Cerebellar nuclear complex (tissue), 1 donor: Measurements from ENCODE around the gene BNIP3.
"Not testable (repeated sequence)": the region's sequence is repeated elsewhere in the genome, so short reads cannot be mapped to it uniquely, and the experiment has no call there.

Source experiments
- DNase-seq, 2 experiments: peaks; one replicate each; lab custom pipeline; 2025; lab: John Stamatoyannopoulos, UW

The BNIP3 gene

DNA sequence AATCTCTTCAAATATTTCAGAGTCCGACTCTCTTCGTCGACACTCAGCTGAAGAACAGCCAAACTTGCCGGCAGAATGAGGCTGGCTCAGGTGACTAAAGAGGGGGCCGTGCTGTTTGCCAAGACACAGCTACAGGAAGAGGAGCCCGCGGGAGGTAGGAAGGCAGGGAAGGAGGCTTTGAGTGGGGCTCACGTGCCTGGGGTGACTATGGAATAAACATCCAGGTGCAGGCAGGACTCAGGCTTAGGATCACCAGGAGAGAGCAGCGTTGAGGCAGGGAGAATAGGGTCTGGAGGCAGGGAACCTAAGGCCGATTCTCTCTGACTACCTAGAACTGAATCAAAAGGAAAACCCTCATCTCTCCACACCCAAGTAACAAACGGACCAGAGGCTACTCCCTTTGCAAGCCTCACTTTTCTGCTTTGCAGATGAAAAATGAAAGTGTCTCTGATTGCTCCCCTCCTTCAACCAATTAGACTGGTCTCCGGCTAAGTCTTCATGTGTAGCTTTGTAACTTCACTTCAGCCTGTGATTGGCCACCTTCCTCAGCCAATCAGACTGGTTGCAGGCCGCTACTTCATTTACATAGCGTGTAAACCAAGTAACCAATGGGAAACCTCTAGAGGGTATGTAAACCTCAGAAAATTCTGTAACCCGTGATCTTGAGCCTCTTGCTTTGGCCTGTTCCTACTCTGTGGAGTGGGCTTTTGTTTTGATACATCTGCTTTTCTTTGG is 19.7 kb upstream of the BNIP3 start:
- no peak for DNase-seq

DNA sequence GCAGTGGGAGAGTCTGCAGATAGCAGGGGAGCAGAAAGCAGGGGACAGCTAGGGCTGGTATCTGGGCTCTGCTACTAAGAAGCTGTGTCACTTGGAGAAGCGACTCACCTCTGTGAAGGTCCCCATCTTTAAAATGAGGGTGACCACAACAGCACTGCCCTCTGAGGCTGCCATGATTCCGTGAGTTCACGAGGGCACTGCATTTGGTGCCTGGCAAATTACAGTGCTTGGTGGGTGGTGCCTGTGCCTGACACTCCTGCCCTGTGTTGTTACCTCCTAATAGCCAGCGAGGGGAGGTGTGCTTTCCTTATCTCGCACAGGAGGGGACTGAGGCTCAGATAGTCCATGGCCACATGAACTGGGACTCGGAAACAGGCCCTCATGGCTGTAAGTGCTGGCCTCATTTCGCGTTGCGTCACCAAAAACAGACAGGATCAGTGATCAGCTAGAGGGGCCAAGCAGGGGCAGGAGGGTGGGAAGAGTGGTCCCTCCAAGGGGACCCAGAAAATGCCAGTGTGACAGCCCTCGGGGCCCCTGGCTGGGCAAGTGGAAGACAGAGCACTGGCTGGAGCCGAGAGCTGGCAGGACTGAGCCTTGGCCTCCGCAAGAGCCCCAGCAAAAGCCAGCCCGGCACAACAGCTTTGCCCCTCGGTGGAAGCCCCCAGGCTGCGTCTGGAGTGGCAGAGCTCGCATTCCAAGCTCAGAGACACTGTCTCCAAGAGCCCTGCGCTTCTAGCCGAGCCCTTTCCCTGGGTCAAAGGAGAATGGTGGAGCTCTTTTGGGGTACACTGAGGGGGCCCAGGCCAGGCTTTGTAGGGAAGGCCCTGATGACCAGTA is 17.3 kb upstream of the BNIP3 start:
- DNase-seq, result no peak

DNA sequence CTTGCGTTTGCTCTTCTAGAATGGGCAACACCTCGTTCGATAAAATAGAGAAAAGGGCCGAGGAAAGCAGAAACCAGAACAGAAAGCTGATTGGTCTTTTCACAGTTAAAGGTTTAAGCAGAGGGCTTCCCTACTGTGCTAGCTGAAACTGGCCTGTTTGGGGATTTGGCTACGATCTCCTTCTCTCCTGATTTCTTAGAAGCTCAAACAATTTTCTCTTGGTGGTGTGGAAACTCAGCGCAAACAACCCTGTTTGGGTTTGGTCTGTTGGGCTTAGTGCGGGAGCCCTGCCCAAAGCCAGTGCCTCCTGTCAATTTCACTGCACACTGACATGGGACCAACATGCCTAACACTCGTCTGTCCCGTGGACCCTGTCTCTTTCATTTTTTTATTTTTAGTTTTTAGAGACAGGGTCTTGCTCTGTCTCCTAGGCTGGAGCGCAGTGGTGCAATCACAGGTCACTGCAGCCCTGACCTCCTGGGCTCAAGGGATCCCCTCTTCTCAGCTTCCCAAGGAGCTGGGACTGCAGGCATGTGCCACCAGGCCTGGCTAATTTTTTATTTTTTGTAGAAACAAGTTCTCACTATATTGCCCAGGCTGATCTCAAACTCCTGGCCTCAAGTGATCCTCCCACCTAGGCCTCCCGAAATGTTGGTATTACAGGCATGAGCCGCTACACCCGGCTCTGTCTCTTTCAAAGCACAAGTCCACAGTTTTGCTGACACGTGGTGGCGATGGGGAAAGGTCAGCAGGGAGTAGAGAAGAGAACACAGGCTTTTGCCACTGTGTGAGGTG is 16.5 kb upstream of the BNIP3 start:
- DNase-seq, result no peak

DNA sequence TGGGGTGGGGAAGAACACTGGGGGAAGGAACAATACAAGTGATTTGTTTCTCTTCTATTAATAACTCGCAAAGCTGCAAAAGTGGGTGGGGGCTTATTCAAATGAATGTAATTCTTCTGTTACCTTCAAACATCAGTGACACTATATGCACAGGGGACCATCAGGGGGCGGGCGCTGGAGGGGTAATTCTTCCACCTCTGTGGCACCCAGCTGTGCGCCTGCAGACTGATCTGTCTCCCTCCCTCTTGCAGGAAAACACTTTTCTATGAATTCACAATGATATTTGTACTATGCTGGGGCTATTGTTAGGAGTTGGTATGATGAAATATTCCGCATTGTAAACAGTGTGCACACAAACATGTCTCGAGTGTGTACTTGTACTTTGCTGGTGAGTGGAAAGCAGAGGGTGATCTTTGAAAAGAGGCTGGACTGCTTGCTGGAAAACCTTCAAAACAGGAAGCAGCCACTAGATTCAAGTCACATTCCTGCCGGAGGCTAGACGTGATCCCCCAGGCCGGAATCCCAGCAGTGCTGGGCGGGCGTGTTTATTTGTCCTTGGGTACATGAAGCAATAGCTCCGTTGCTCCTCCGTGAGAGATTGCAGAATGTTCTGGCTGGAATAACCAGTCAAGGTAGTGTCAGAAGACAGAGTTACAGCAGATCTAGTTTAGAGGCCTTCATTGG is 15.8 kb upstream of the BNIP3 start:
- no peak for DNase-seq

DNA sequence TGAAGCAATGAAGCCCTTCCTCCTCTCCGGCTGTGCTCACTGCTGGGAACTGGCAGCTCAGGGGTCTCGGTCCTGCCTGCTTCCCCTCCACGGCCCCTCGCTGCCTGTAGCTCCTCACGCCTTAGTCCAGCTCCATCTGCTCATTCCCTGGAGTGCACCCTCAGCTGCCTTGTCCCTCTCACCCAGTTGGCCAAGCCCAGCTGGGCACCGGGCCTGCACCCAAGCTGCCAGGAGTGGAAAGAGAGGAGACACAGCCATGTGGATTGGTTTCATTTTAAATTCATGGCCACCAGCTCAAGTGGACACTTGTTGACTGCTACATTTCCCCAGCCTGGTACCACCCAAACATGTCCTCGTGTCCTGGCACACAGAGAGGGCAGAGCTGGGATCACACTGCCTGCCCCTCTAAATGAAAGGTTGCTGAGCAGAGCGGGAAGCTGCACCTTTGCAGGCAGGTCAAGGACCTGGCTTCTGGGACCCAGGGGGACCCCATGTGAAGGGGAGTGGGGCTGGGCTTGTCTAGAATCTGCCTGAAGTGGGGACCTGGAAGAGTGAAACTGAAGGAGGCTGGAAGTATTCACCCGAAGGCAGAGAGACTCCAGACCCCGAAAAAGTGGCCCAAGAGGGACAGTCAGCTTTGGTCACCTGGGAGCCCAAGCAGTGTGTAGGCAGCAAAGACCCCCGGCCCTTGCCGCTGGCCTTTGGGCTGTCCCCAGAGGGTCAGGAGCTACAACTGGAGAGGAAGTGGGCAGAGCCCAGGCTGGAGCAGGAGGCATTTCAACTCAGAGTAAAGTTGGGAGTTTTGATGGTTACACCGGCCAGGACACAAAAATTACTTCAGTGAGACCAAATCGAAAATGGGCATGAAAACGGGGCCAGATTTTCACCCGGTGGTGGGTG is 15.0 kb upstream of the BNIP3 start:
- DNase-seq, result no peak

DNA sequence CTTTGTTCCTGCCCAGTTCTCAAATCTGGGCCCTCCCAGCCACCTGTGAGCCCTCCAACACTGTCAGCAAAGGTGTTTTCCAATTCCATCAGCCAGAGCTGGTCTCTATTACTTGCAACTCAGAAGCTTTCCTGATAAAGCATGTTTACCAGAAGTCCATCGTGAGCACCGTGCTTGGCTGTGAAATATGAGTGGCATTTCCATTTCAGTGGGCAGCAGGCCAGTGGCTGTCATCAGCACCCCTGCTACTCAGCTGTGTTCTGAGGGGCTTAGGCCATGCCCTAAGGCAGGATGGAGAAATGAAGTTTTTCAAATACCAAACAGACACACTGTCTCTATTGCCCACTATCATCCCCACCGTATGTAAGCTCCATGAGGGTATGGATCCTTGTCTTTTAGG is 12.7 kb upstream of the BNIP3 start:
- no peak for DNase-seq

DNA sequence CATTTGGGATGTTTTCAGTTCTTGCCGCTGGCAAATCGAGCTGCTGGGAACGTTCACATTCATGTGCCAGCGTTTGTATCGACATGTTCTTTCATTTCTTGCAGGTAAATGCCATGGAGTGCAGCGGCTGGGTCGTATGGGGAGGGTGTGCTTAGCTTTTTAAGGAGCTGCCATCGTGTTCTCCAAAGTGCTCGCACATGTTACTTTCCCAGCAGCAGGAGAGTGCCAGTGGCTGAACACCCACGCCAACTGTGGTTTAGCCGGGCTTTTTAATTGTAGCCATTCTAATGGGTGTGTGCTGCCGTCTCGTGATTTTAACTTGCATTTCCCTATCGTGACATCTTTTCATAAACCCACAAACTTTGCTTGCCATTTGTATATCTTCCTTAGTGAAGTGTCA is 11.6 kb upstream of the BNIP3 start:
- no peak for DNase-seq

DNA sequence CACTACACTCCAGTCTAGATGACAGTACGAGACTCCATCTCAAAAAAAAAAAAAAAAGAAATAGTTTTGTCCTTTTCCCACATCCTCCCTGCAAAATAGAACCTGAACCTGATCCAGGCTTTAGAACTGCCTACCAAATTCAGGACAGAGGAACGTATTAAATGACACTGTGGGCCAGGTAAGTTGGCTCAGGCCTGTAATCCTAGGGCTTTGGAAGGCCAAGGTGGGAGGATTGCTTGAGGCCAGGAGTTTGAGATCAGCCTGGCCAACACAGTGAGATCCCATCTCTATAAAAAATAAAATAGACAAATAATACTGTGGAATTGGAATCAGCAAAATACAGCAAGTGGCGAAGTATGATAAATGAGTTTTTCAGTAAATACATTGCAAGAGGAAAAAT is 10.0 kb upstream of the BNIP3 start:
- DNase-seq, result no peak

DNA sequence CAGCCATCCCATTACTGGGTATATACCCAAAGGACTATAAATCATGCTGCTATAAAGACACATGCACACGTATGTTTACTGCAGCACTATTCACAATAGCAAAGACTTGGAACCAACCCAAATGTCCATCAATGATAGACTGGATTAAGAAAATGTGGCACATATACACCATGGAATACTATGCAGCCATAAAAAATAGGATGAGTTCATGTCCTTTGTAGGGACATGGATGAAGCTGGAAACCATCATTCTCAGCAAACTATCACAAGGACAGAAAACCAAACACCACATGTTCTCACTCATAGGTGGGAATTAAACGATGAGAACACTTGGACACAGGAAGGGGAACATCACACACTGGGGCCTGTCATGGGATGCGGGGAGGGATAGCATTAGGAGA is 6.1 kb upstream of the BNIP3 start:
- not testable (repeated sequence) for DNase-seq

DNA sequence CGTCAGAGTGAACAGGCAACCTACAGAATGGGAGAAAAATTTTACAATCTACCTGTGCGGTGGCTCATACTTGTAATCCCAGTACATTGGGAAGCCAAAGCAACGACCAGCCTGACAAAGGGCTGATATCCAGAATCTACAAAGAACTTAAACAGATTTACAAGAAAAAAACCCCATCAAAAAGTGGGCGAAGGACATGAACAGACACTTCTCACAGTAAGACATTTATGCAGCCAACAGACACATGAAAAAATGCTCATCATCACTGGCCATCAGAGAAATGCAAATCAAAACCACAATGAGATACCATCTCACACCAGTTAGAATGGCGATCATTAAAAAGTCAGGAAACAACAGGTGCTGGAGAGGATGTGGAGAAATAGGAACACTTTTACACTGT is 5.6 kb upstream of the BNIP3 start:
- DNase-seq, result not testable (repeated sequence)

DNA sequence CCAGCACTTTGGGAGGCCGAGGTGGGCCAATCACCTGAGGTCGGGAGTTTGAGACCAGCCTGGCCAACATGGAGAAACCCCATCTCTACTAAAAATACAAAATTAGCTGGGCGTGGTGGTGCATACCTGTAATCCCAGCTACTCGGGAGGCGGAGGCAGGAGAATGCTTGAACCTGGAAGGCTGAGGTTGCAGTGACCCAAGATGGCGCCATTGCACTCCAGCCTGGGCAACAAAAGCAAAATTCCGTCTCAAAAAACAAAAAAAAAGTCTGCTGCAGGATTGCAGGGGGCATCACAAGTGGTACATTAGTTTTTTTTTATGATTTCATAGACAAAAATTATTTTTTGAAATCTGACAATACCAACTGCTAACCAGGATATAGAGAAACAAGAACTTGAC is 5.1 kb upstream of the BNIP3 start:
- DNase-seq, result not testable (repeated sequence)

DNA sequence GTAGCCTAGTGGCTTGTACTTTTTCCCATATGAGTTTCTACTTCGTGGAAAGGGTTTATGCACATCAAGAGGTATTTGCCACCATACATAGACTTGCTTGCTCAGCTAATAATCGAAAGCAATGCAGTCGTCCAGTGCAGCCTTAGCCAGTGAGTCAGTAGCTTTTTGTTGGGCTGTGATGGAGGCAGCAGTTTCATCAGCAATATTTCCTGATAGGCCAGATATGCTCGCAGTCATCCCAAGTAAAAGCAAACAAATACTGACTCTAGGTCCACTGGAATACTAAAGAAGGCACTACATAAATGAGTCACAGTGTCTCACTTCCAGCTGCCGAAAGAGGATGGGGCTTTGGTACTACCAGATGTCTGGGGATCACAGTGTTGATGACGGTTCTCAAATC is 2.1 kb upstream of the BNIP3 start:
- no peak for DNase-seq

DNA sequence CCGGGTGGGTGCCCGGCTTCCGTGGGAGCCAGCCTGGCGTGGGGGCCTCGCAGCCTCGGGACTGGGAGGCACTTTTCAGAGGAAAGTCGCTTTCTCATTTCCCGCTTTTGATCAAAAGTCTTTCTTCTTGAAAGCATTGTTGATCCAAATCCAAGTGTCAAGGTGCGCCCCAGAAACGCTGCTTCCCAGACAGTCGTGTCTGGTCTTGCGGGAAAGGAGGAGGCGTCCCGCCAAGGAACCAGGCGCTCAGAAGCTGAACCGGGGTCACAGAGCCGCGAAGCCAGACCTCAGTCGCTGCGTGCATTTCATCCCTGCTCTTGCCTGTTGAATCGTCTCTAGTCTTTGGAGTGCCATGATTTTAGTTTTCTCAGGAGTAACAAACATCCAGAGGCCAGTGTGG is 1.1 kb upstream of the BNIP3 start:
- DNase-seq, result no peak

DNA sequence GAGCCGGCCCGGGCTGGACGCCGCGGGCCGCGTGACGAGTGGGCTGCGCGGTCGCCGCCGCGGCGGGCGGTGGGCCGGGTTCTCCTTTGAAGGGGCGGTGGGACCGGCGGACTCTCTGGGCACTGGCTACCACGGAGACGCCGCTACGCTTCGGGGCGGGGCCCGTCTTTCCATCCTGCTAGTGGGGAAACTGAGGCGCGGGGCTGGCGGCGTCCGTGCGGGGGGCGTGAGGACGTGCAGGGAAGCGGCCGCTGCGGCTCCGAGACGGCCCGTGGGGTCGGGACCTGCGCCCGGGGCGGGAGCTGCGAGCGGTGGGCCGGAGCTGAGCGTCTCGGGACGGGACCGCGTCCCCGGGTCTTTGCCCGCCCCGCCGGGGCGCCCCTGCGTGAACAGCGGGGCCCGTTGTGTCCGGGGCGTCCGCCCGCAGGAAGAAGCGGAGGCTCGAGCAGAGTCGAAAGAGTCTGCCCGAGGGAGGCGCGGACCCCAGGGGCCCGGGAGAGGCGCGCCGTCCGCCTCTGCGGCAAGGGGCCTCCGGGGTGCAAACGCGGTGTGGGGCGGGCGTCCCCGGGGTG is 548 bp upstream of the BNIP3 start:
- DNase-seq, result no peak

DNA sequence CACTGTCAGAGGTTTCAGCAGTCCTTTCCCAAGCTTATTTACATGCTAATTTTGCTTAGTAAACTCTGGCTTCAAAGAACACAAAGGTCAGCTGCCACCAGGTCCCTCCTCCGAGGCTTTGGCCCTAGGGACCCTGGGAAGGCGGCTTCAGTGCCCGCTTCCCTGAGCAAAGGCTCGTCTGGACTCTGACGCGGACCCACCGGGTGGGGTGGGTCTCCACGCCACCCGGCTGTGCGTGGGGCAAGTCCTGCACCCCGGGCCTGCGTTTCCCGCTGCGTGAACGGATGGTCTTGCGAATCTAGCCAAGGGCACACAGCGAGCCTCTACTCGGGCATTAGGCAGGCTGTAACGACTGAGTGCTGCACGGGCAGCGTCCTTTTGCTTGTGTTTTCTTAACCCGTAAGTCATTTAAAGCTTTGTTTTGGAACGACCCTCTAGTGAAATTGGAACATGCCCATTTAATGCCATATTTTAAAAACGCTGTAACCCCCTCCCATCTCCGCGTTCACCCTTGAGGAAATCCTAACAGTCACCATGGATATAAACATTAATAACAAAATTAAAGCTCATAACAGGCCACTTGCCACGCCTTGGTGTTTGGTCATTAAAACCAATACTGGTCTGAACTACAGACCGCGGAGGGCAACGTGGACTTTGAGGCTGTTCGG is 828 bp downstream of the BNIP3 start:
- DNase-seq, result no peak

DNA sequence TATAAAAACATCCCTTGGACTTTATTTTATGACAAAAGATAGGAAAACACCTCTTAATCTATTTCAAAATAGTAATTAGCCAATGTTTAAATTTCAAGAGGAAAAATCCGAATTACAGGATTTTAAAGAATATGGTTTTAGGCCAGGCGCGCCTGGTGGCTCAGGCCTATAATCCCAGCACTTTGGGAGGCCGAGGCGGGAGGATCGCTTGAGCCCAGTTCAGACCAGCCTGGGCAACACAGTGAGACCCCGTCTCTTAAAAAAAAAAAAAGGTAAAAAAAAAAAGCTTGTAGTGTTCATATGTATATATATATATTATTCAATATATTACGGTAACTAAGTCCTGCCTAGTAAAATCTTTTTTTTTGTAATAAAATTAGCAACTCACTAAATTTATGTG is 1.4 kb downstream of the BNIP3 start:
- no peak for DNase-seq

DNA sequence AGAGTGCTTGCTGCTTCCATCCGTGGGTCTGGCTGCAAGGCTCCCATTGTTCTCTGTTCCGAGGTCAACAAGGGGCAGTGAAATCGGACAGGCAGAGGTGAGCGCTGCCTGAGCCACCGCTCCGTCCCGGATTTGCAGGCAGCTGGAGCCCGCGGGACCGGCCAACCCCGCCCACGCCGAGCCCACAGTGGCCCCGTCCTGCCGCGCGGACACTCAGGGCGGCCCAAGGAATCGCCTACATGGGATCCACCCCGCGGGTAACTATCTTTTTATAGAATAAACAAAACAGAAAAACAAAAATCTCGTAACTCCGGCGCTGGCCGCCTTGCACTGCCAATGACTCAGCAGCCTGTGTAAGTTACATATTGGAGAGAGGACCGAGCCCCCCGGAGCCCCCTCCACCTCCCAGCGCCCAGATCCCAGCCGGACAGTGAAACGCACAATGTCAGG is 1.9 kb downstream of the BNIP3 start:
- DNase-seq, result no peak

DNA sequence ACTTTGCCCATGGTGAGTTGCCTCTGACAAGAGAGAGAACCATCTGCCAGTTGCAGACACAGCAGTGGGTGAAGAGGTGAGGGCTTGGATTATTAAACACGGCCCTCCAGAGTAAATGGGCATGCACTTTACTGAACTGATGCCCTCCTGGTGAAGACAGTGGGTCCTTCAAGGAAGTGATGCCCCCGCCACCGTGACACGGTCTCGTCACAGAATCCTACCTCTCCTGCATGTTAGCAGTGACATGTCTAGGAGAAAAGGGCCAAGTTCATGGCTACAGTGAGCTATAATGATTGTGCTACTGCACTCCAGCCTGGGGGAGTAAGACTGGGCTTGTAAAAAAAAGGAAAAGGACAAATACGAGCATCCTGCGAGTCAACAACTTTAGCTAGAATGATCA is 2.4 kb downstream of the BNIP3 start:
- no peak for DNase-seq

DNA sequence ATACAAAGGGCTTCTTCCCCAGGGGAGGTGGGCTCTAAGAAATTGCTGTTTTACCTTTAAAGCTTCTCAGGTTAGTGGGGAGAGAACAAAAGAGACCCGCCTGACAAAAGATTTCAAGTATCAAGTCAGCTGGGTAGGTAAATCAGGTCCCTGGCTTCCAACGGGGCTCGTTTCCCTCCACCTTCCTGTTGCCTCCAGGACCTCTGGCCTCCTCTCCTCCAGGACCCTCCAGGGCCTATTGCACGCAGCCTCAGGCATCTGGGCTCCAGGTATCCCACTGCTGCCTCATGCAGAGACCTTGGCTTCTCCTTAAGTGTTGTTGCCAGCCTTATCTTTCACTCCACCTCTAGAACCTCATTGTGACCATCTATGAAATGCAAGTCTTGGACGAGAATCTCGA is 2.9 kb downstream of the BNIP3 start:
- no peak for DNase-seq

DNA sequence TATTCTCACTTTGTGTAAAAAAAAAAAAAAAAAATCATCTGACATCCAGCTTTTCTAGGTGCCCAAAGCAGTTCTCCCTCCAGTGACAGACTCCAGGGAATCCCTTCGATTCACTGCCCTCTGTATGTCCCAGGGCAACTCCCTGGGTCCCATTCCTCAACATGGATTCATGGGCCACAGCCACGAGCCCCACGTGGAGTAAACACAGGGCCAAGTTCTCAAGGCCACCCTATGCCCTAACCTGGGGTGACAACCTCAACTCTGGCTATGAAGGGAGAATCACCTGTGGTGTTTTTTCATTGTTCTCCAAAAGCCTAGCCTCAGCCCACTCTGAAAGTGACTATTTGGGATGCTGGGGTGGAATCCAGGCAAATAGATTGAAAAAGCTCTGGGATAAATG is 3.4 kb downstream of the BNIP3 start:
- DNase-seq, result no peak
